ENCODE measurements around the gene PCBP3.

DNA sequence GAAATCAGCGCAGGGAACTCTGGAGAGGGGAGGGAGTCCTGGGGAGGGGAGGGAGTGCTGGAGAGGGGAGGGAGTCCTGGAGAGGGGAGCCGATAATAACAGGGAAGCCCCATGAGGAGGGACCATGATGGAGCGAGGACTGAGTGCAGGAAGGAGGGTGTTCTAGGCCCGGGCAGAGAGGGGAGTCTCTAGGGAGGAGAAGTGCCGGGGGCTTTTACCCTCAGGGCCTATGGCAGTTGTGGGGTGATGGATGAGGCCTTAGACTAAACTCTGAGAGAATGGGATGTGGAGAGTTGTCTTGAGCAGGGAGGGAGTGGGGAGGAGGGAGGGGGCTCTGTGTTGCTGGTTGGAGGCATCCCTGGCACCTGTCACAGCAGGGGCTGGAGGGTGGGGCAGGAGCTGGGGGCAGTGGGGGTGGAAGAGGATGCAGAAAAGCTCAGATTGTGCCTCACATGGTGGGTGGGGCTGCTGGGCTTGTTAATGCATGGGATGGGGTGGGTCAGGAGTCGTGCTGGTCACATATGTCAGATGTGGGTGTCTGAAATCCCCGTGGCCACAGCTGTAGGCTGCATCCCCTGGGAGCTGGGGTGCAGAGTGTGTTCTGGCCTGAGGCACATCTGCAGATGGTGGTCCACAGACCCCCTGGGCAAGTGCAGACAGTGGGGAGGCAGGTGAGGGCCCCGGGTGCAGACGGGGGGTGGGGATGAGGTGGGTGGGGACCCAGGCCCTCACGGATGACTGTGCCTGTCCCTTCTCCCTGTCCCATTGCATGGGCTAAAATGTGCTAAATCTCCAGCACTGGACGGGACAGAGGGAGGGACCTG lies 249.6 kb downstream of the PCBP3 start:
- TF ChIP-seq, protein P1, sequence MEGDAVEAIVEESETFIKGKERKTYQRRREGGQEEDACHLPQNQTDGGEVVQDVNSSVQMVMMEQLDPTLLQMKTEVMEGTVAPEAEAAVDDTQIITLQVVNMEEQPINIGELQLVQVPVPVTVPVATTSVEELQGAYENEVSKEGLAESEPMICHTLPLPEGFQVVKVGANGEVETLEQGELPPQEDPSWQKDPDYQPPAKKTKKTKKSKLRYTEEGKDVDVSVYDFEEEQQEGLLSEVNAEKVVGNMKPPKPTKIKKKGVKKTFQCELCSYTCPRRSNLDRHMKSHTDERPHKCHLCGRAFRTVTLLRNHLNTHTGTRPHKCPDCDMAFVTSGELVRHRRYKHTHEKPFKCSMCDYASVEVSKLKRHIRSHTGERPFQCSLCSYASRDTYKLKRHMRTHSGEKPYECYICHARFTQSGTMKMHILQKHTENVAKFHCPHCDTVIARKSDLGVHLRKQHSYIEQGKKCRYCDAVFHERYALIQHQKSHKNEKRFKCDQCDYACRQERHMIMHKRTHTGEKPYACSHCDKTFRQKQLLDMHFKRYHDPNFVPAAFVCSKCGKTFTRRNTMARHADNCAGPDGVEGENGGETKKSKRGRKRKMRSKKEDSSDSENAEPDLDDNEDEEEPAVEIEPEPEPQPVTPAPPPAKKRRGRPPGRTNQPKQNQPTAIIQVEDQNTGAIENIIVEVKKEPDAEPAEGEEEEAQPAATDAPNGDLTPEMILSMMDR (IDR thresholded peaks at IDR 0.05): no peak
- no peak for TF ChIP-seq POLR2A (IDR thresholded peaks at IDR 0.05)

Data from lower leg skin (tissue), 3 donors.